Measurements from ENCODE around the gene SPATA21.

The SPATA21 gene

DNA sequence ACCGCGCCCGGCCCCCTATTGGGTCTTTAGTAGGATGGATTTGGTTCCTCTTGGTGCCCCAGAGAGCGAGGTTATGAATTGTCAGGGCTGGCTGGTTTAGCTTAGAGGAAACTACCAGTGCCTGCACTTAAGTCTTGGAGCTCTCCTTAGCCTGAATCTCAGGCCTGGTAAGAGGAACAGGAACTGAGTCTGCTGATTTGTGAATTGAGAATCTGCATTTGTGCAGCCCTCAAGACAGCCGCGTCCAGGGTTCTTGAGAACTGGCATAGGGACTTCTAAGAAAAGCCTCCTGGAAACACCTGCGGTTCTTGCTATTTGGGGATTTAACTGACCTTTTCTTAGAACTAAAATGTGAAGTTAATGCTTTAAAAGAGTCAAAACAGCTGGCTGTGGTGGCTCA lies 5.0 kb upstream of the SPATA21 start:
- Mint-ChIP-seq H3K27ac (peak overlapping the region in 1 of 3 experiments; percentile 94), H3K4me1 (peaks cover 19% of the 10 kb centered on the region), H3K36me3 (ENCODE audit: low read depth) (peaks cover 24% of the 10 kb centered on the region), H3K4me3 (peak overlapping the region; percentile 92 to 97 (median 95)), H3K9me3 (no peaks in the 10 kb centered on the region), H3K27me3 (ENCODE audit: low read depth) (no peaks in the 10 kb centered on the region)
- no peak for TF ChIP-seq CTCF (IDR thresholded peaks at IDR 0.05; ENCODE audit: unreplicated experiment in 3 of 3)

GRCh38 chr1:16441282-16441665 lies 4.0 kb upstream of the SPATA21 start:
- no peaks in the 10 kb centered on the region for H3K9me3 Mint-ChIP-seq
- H3K36me3 Mint-ChIP-seq (ENCODE audit: low read depth) = peaks cover 22% of the 10 kb centered on the region
- H3K4me3 Mint-ChIP-seq = peak overlapping the region; percentile 92 to 97 (median 95)
- TF ChIP-seq CTCF (IDR thresholded peaks at IDR 0.05; ENCODE audit: unreplicated experiment in 3 of 3) = no peak
- no peaks in the 10 kb centered on the region for H3K27me3 Mint-ChIP-seq (ENCODE audit: low read depth)
- peaks cover 19% of the 10 kb centered on the region for H3K4me1 Mint-ChIP-seq
- H3K27ac Mint-ChIP-seq = peak overlapping the region; percentile 85 to 94 (median 90)

GRCh38 chr1:16440470-16441281 lies 3.5 kb upstream of the SPATA21 start, which contains the start of gene NECAP2:
Gene NECAP2, plus strand, starts transcription at chr1:16440724. Its CDS starts 38 bp downstream, at chr1:16440762.
- TF ChIP-seq CTCF (IDR thresholded peaks at IDR 0.05; ENCODE audit: unreplicated experiment in 3 of 3) = peak; percentile 90 to 93 (median 92)
- H3K36me3 Mint-ChIP-seq (ENCODE audit: low read depth) = peaks cover 22% of the 10 kb centered on the region
- peaks cover 19% of the 10 kb centered on the region for H3K4me1 Mint-ChIP-seq
- H3K27me3 Mint-ChIP-seq (ENCODE audit: low read depth) = no peaks in the 10 kb centered on the region
- peak within 1 kb of the TSS; percentile 92 to 97 (median 95) for H3K4me3 Mint-ChIP-seq
- no peaks in the 10 kb centered on the region for H3K9me3 Mint-ChIP-seq
- H3K27ac Mint-ChIP-seq = peak within 1 kb of the TSS; percentile 85 to 94 (median 90)

DNA sequence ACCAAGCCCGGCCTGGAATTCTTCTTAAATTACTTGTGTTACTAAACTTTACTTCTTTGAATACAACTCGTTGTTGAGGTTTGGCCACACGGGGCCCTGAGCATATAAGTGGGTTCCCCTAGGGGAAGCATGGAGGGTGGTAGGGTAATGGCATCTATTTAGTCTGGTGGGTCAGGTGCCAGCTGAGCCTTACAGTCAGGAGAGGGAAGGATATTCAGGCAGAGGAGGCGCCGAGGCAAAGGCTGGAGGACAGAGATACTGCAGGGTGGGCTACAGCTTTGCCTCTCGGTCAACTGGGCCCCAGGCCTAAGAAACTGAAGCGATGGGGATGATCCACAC lies 2.9 kb upstream of the SPATA21 start:
- peaks cover 2% of the 10 kb centered on the region for H3K27me3 Mint-ChIP-seq (ENCODE audit: low read depth)
- peak overlapping the region; percentile 92 to 97 (median 95) for H3K4me3 Mint-ChIP-seq
- no peak for TF ChIP-seq CTCF (IDR thresholded peaks at IDR 0.05; ENCODE audit: unreplicated experiment in 3 of 3)
- peaks cover 19% of the 10 kb centered on the region for H3K4me1 Mint-ChIP-seq
- peaks cover 18% of the 10 kb centered on the region for H3K36me3 Mint-ChIP-seq (ENCODE audit: low read depth)
- H3K27ac Mint-ChIP-seq = peak overlapping the region; percentile 85 to 94 (median 90)
- H3K9me3 Mint-ChIP-seq = no peaks in the 10 kb centered on the region

DNA sequence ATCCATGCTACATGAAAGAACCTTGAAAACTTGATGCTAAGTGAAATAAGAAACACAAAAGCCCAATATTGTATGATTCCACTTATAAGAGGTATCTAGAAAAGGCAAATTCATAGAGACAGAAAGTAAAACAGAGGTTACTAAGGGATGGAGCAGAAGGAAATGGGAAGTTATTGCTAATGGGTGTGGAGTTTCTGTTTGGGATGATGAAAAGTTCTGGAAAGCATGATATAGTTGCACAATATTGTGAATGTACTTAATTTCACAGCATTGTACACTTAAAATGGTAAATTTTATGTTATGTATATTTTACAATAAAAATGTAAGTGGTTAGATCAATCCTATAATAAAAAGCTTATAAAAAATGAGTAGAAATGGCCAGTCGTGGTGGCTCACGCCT lies 1.7 kb upstream of the SPATA21 start:
- Mint-ChIP-seq H3K27ac (peak overlapping the region; percentile 20 to 62 (median 33)), H3K27me3 (ENCODE audit: low read depth) (peaks cover 6% of the 10 kb centered on the region)

More for the DNA sequence above, 1.7 kb upstream of the SPATA21 start:
- peak overlapping the region; percentile 58 to 83 (median 72) for H3K4me3 Mint-ChIP-seq
- peaks cover 9% of the 10 kb centered on the region for H3K36me3 Mint-ChIP-seq (ENCODE audit: low read depth)
- H3K9me3 Mint-ChIP-seq = no peaks in the 10 kb centered on the region
- peaks cover 19% of the 10 kb centered on the region for H3K4me1 Mint-ChIP-seq
- TF ChIP-seq CTCF (IDR thresholded peaks at IDR 0.05; ENCODE audit: unreplicated experiment in 3 of 3) = no peak

All from nephron (organoid).